Measurements from ENCODE around the gene GFRA3. TPM values are rescaled to one million over a fixed set of nuclear protein-coding genes. Genes with fewer than 3 reads are reported as not detected.

The GFRA3 gene
- total RNA-seq, 5 donors from 2014 or later (not counting 1 experiment from before 2014, with no cell fraction given) = not detected

DNA sequence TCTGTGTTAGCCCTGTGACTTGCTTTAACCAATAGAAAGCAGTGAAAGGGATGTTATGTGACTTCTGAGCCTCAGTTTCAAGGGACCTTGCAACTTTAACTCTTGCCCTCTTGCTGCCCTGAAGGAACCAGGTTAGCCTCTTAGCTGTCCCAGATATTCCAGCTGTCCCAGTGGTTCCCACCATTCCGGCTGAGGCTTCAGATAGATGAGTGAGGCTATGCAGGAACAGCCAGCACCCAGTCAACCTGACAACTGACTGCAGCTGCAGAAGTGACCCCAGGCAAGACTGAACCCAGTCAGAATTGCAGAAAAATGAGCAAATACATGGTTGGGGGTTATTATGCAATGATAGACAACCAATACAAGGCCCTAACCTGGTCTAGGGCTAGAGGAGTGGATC is 50.9 kb downstream of the GFRA3 start:
- Mint-ChIP-seq H3K36me3 (peaks cover 2% of the 10 kb centered on the region), H3K4me3 (no peak overlapping the region), H3K27me3 (peaks cover 4 to 15% of the 10 kb centered on the region in 2 donors), H3K4me1 (peaks cover 0 to 5% (median 3%) of the 10 kb centered on the region in 3 donors), H3K27ac (no peak overlapping the region), H3K9me3 (peaks cover 0 to 8% (median 7%) of the 10 kb centered on the region in 3 donors)
- Histone ChIP-seq H3K36me3 (ENCODE audit: control insufficient read depth in 2 of 2, extremely low read depth in 1 of 2, insufficient read depth in 1 of 2, low read length in 1 of 2) (no peaks in the 10 kb centered on the region), H3K4me1 (ENCODE audit: control insufficient read depth in 1 of 2, extremely low read depth in 1 of 2, insufficient read depth in 2 of 2, low read length in 2 of 2) (peaks cover 0 to 4% of the 10 kb centered on the region in 2 experiments), H3K27ac (ENCODE audit: low read length) (no peak overlapping the region), H3K9me3 (no peaks in the 10 kb centered on the region), H3K27me3 (replicated peaks in 1 of 2; ENCODE audit: control insufficient read depth in 2 of 2, extremely low read depth in 1 of 2, insufficient read depth in 2 of 2, low read length in 1 of 2) (peaks cover 3 to 24% of the 10 kb centered on the region in 2 experiments), H3K4me3 (ENCODE audit: control insufficient read depth in 1 of 2, extremely low read depth in 1 of 2, low read length in 1 of 2) (no peak overlapping the region)
- POLR2A ChIA-PET = no interaction called here
- DNase-seq (no peak), ATAC-seq (replicated peaks in 1 of 4) (no peak)
- 89% methylated on average over 1 of the region's 1 CpG for WGBS (ENCODE audit: insufficient coverage)
- CTCF ChIA-PET = interaction anchor here in 1 of 2 donors (0.6 kb wide), 1 partner anchor 10 kb away, joined by 4 read pairs; the partner anchor contains the start of gene CDC23

- no peak for ATAC-seq (replicated peaks in 1 of 4)
- WGBS (ENCODE audit: insufficient coverage) = 90% methylated on average over 2 of the region's 2 CpGs
- Mint-ChIP-seq H3K9me3 (peaks cover 0 to 2% (median 0%) of the 10 kb centered on the region in 3 donors), H3K4me1 (peaks cover 13 to 16% (median 15%) of the 10 kb centered on the region in 3 donors), H3K27ac (no peak overlapping the region), H3K36me3 (no peaks in the 10 kb centered on the region), H3K4me3 (no peak overlapping the region), H3K27me3 (peaks cover 4 to 11% of the 10 kb centered on the region in 2 donors)
- Histone ChIP-seq H3K36me3 (ENCODE audit: control insufficient read depth in 2 of 2, extremely low read depth in 1 of 2, insufficient read depth in 1 of 2, low read length in 1 of 2) (no peaks in the 10 kb centered on the region), H3K27ac (ENCODE audit: low read length) (no peak overlapping the region), H3K9me3 (no peaks in the 10 kb centered on the region), H3K4me3 (ENCODE audit: control insufficient read depth in 1 of 2, extremely low read depth in 1 of 2, low read length in 1 of 2) (no peak overlapping the region), H3K4me1 (ENCODE audit: control insufficient read depth in 1 of 2, extremely low read depth in 1 of 2, insufficient read depth in 2 of 2, low read length in 2 of 2) (peaks cover 12 to 17% of the 10 kb centered on the region in 2 experiments), H3K27me3 (replicated peaks in 1 of 2; ENCODE audit: control insufficient read depth in 2 of 2, extremely low read depth in 1 of 2, insufficient read depth in 2 of 2, low read length in 1 of 2) (peaks cover 0 to 10% of the 10 kb centered on the region in 2 experiments)
- no peak for DNase-seq
- ChIA-PET CTCF (interaction anchor here in 1 of 2 donors (0.5 kb wide), 1 partner anchor 135 kb away, joined by 3 read pairs; the partner anchor contains the start of gene KDM3B), POLR2A (interaction anchor here in 1 of 2 donors (0.7 kb wide), 1 partner anchor 248 kb away, joined by 4 read pairs; the partner anchor contains the start of gene EGR1)
Measured at GRCh38 chr5:138216799-138217198, 57.6 kb downstream of the GFRA3 start.

DNA sequence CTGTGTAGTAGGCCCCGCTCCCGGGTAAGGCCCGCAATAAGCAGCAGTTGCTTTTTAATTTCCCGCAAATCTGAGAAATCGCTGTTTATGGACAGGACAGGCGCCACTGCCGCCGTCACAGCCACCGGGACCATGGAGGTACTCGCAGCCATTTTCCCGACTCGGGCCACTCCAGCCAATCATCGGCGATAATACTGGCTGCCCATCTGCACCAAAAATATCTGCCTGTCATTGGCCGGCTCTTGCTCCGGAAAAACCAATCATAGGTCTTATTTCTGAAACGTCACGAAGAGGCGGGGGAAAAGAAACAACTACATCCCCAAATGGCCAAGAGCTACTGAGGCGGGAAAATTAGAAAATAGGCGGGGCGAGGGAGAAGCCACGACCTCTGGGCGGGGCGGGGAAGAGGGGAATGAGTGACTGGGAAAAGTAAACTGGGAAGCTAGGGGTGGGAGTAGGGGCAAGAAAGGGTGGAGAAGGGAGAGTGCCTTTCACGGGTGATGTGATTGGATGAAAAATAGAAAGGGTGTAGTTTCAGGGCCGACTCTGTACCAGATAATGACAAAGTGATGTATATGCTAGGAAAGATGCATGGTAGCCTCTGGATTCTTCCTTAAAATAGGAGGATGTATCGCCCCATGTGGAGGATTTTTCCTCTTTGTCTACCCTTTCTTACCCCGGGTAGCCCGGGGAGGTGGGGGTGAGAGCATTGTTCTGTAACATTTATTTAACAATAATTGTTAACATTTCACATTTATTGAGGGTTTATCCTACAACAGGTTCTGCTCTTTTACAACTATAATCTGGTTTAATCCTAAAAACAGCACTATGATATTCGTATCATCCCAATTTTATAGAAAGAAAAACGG is 61.0 kb downstream of the GFRA3 start, which contains the start of gene CDC23:
CDC23 (minus strand) TSS at position 163 of the 869 bp plus-strand sequence; CDS start at position 152, 11 bp downstream.
- Histone ChIP-seq H3K27ac (ENCODE audit: low read length) (peak within 1 kb of the TSS; percentile 70), H3K9me3 (no peaks in the 10 kb centered on the region), H3K4me1 (ENCODE audit: control insufficient read depth in 1 of 2, extremely low read depth in 1 of 2, insufficient read depth in 2 of 2, low read length in 2 of 2) (peaks cover 14 to 21% of the 10 kb centered on the region in 2 experiments), H3K27me3 (replicated peaks in 1 of 2; ENCODE audit: control insufficient read depth in 2 of 2, extremely low read depth in 1 of 2, insufficient read depth in 2 of 2, low read length in 1 of 2) (peaks cover 0 to 3% of the 10 kb centered on the region in 2 experiments), H3K36me3 (ENCODE audit: control insufficient read depth in 2 of 2, extremely low read depth in 1 of 2, insufficient read depth in 1 of 2, low read length in 1 of 2) (peaks cover 0 to 5% of the 10 kb centered on the region in 2 donors), H3K4me3 (ENCODE audit: control insufficient read depth in 1 of 2, extremely low read depth in 1 of 2, low read length in 1 of 2) (peak within 1 kb of the TSS; percentile 88 to 100)
- POLR2A ChIA-PET = interaction anchor here in 1 of 2 donors (0.6 to 1.2 kb wide), 5 partner anchors 36 to 255 kb away, joined by 3 to 7 read pairs (median 4); partner anchors contain the start of genes CDC25C and FAM53C
- Mint-ChIP-seq H3K36me3 (peaks cover 5% of the 10 kb centered on the region), H3K4me3 (peak within 1 kb of the TSS; percentile 96 to 99 (median 99)), H3K4me1 (peaks cover 23 to 26% (median 24%) of the 10 kb centered on the region in 3 donors), H3K9me3 (no peaks in the 10 kb centered on the region), H3K27me3 (no peaks in the 10 kb centered on the region), H3K27ac (peak within 1 kb of the TSS; percentile 94 to 95)
- peak; percentile 97 to 98 (median 97) for ATAC-seq (replicated peaks in 1 of 4)
- DNase-seq = peak; percentile 66 to 96 (median 90)
- 0% methylated on average over 16 of the region's 32 CpGs for WGBS (ENCODE audit: insufficient coverage)
- CTCF ChIA-PET = interaction anchor here (0.5 to 1.8 kb wide), 8 partner anchors 10 to 141 kb away, joined by 3 to 10 read pairs (median 4); partner anchors contain the start of genes BRD8 (in 1 of the 2), CDC25C (in 1 of the 2), KDM3B (in 1 of the 2) and KIF20A (in 1 of the 2)

GRCh38 chr5:138212828-138213160 is 61.6 kb downstream of the GFRA3 start:
- Mint-ChIP-seq H3K4me3 (peak overlapping the region; percentile 96 to 99 (median 99)), H3K27me3 (no peaks in the 10 kb centered on the region), H3K36me3 (peaks cover 9% of the 10 kb centered on the region), H3K9me3 (no peaks in the 10 kb centered on the region), H3K27ac (peak overlapping the region; percentile 94 to 95), H3K4me1 (peaks cover 24 to 26% (median 26%) of the 10 kb centered on the region in 3 donors)
- Histone ChIP-seq H3K4me1 (ENCODE audit: control insufficient read depth in 1 of 2, extremely low read depth in 1 of 2, insufficient read depth in 2 of 2, low read length in 2 of 2) (peaks cover 14 to 21% of the 10 kb centered on the region in 2 experiments), H3K4me3 (ENCODE audit: control insufficient read depth in 1 of 2, extremely low read depth in 1 of 2, low read length in 1 of 2) (peak overlapping the region; percentile 88 to 100), H3K27ac (ENCODE audit: low read length) (peak overlapping the region; percentile 70), H3K36me3 (ENCODE audit: control insufficient read depth in 2 of 2, extremely low read depth in 1 of 2, insufficient read depth in 1 of 2, low read length in 1 of 2) (peaks cover 0 to 7% of the 10 kb centered on the region in 2 donors), H3K9me3 (no peaks in the 10 kb centered on the region), H3K27me3 (replicated peaks in 1 of 2; ENCODE audit: control insufficient read depth in 2 of 2, extremely low read depth in 1 of 2, insufficient read depth in 2 of 2, low read length in 1 of 2) (peaks cover 0 to 3% of the 10 kb centered on the region in 2 experiments)
- 2% methylated on average over 6 of the region's 8 CpGs for WGBS (ENCODE audit: insufficient coverage)
- peak in 7 of 35 experiments; percentile 0 to 24 (median 4) for DNase-seq
- CTCF ChIA-PET = interaction anchor here (1.0 to 1.8 kb wide), 7 partner anchors 10 to 142 kb away, joined by 3 to 10 read pairs (median 4); partner anchors contain the start of genes BRD8 (in 1 of the 2), CDC25C (in 1 of the 2), KDM3B (in 1 of the 2) and KIF20A (in 1 of the 2)
- POLR2A ChIA-PET = interaction anchor here (0.8 to 1.2 kb wide), 4 partner anchors 35 to 125 kb away, joined by 3 to 7 read pairs (median 4); partner anchors contain the start of genes CDC25C (in 1 of the 2) and FAM53C (in 1 of the 2)
- ATAC-seq (replicated peaks in 1 of 4) = peak; percentile 26 to 30 (median 28)

DNA sequence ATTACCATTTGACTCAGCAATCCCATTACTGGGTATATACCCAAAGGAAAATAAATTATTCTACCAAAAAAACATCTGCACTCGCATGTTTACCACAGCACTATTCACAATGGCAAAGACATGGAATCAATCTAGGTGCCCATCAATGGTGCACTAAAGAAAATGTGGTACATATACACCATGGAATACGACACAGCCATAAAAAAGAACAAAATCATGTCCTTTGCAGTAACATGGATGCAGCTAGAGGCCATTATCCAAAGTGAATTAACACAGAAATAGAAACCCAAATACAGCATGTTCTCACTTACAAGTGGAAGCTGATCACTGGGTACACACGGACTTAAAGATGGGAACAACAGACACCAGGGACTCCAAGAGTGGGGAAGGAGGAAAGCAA is 63.4 kb downstream of the GFRA3 start:
- Mint-ChIP-seq H3K27me3 (no peaks in the 10 kb centered on the region), H3K4me1 (peaks cover 24 to 26% (median 26%) of the 10 kb centered on the region in 3 donors), H3K9me3 (no peaks in the 10 kb centered on the region), H3K4me3 (peak overlapping the region; percentile 5 to 96 (median 62)), H3K27ac (no peak overlapping the region), H3K36me3 (peaks cover 9% of the 10 kb centered on the region)
- no peaks in the 10 kb centered on the region for H3K27me3 ChIP-seq (replicated peaks in 1 of 2; ENCODE audit: control insufficient read depth in 2 of 2, extremely low read depth in 1 of 2, insufficient read depth in 2 of 2, low read length in 1 of 2)
- H3K4me3 ChIP-seq (ENCODE audit: control insufficient read depth in 1 of 2, extremely low read depth in 1 of 2, low read length in 1 of 2) = no peak overlapping the region
- peaks cover 14 to 21% of the 10 kb centered on the region in 2 experiments for H3K4me1 ChIP-seq (ENCODE audit: control insufficient read depth in 1 of 2, extremely low read depth in 1 of 2, insufficient read depth in 2 of 2, low read length in 2 of 2)
- H3K9me3 ChIP-seq = no peaks in the 10 kb centered on the region
- CTCF ChIA-PET = interaction anchor here in 1 of 2 donors (0.7 to 1.3 kb wide), 2 partner anchors 141 to 256 kb away, joined by 4 read pairs; no protein-coding TSS in a partner anchor
- ATAC-seq (replicated peaks in 1 of 4) (no peak), DNase-seq (no peak)
- peaks cover 0 to 7% of the 10 kb centered on the region in 2 donors for H3K36me3 ChIP-seq (ENCODE audit: control insufficient read depth in 2 of 2, extremely low read depth in 1 of 2, insufficient read depth in 1 of 2, low read length in 1 of 2)
- WGBS (ENCODE audit: insufficient coverage) = 92% methylated on average over 2 of the region's 3 CpGs
- H3K27ac ChIP-seq (ENCODE audit: low read length) = no peak overlapping the region
- POLR2A ChIA-PET = interaction anchor here in 1 of 2 donors (0.7 kb wide), 1 partner anchor 156 kb away, joined by 3 read pairs; no protein-coding TSS in a partner anchor
